Skin epidermis (tissue), 12 donors: Measurements from ENCODE around the gene WWOX.

ENCODE experiments used
- H3K27ac ChIP-seq, 21 experiments: fragments of 200-600 bp; sonication (generic) in 11 of 21; one replicate each; pipeline ENCODE4 v1.5.0; 2020; ENCODE audit warnings: mild to moderate bottlenecking in 3 of 21, inconsistent platforms in 2 of 21, moderate library complexity in 2 of 21
- H3K4me3 ChIP-seq, 7 experiments: fragments of 200-600 bp; sonication (generic) in 2 of 7; one replicate each; pipeline ENCODE4 v1.5.0; 2020; ENCODE audit warnings: inconsistent platforms in 2 of 7, mild to moderate bottlenecking in 2 of 7, moderate library complexity in 1 of 7

WWOX gene

DNA sequence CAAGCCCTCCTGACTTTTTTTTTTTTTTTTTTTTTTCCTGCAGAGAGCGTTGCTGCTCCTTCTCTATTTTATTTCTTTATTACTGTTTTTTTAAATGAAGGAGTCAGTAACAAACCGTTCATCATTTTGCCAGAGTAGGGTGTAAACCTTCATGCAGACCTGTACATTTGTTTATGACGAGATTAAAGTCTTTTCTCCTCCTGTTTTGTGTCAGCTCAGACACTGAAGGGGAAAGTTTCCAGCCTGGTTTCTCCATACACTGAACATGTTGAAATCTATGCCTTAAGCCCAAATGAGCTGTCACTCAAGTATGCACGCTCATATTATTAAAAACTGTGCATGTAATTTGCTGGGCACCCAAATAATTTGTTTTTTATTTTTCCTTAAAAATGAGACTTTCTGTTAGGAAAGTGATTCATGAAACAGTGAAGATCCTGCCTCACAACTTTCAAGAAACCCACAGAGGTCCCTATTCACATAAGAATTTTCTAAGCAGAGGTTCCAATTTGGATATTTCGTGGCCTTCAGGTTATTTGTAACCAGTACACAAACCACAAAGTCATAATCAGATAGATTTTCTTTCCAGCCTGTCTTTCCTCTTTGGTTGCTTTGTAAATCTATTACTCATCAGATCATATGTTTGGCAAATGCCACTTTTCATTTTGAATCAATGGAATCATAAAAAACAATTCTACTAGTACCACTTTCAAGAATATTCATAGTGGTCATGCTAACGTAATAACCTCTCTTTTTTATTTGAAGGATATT, 800.8 kb downstream of the WWOX start:
- Histone ChIP-seq H3K27ac (no peak overlapping the region), H3K4me3 (no peak overlapping the region)

DNA sequence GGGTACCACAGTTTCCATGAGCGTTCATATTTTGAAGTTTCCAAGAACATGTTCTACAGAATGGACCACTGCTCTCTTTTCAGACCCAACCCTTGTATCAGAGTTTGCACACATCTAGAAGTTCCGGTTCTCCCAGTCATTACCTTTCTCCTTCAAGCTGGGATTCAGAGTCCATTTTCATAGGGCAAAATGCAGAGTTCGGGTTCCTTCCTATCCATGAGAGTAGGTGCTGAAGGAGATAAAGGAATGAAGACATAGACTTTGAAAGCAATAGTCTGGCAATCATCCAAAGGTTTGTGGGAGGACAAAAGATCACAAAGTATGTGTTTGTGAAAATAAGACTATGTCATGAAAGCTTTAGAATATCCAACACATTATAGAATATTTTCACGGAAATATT, 801.5 kb downstream of the WWOX start:
- H3K27ac ChIP-seq: no peak overlapping the region
- no peak overlapping the region for H3K4me3 ChIP-seq

DNA sequence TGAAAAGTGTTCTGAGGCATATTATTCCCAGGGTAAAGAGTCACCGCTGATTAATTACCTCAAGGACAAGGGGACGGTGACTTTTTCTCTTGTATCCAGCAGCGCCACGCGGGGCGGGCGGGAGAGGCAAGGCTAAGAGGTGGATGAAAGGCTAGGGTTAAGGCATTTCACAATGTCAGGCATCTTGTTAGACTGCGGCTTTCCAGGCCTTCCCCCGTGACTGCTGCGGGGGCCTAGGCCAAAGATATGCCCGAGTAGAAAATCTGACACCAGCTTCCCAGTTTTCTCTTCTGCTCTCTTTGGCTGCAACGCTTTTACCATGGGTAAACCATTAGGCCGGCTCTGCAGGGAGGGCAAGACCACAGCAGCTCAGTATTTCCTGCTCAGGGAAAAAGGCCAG, 802.9 kb downstream of the WWOX start:
- no peak overlapping the region for H3K27ac ChIP-seq
- no peak overlapping the region for H3K4me3 ChIP-seq

DNA sequence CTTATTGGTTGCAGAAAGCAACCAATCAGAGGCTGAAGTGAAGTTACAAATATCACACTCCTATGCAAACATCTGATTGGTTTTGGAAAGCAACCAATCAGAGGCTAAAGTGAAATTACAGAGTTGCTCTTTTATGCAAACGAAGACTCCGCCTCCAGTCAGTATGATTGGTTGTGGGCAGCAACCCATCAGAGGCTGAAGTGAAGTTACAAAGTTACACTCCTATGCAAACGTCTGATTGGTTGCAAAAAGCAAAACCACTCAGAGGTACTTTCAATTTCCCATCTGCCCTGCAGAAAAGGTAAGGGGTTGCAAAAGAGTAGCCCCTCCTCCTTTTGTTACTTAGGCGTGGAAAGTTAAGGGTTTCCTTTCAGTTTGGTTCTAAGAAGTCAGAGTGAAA, 803.8 kb downstream of the WWOX start:
- Histone ChIP-seq H3K27ac (no peak overlapping the region), H3K4me3 (no peak overlapping the region)

DNA sequence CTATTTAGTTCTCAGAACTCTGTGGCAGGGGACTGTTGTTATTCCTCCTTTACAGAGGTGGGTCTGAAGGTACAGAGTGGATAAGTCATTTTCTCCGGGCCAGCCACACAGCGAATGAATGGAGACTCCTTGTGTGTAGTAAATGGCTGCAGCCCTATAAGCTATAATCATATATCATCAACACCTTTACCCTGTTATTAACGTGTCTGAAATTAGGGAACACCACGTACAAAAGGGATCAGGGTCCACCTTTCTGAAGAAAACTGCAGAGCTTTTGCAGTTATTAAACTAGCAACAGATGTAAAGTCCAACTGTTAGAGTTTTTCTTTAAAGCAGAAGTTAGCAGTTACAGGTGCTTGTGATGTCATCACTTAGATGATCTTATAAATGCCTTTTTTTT, 804.4 kb downstream of the WWOX start:
- Histone ChIP-seq H3K27ac (no peak overlapping the region), H3K4me3 (no peak overlapping the region)

DNA sequence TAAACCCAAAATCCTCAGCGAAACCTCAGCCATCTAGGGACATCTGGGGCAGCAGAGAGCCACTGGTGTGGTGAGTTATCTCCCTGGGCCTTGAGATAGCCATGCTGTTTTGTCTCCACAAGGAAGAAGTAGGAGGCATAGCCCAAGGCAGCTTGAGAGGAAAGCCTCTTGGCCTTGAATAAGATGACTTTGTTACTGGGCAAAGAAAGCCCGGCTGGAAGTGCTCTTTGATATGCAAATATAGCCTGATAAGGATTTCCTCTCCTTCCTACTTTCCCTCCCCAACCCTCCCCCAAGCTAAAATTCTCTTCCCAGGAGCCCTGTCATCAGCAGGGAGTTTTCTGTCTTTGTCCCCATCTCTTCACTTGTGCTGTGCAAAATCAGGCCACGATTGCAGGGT, 806.7 kb downstream of the WWOX start:
- H3K27ac ChIP-seq: no peak overlapping the region
- H3K4me3 ChIP-seq: no peak overlapping the region

DNA sequence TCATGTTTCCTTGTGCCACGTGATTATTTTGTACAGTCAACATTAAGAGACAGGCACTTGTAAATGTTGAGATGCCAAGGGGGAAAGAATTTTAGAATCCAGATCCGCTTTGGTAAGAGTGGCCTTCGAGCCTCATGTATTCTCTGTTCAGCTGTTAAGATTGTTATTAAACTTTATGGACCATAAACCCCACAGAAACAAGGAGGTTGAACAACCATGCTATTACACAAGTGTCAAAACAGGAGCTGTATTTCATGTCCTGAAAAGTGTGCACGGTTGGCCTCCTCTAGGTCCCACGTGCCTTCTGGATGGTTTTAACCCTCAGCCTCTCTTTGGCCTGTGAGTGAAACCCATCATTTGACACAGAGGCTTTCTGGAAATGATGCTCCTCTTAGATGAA, 809.8 kb downstream of the WWOX start:
- Histone ChIP-seq H3K4me3 (no peak overlapping the region), H3K27ac (no peak overlapping the region)

DNA sequence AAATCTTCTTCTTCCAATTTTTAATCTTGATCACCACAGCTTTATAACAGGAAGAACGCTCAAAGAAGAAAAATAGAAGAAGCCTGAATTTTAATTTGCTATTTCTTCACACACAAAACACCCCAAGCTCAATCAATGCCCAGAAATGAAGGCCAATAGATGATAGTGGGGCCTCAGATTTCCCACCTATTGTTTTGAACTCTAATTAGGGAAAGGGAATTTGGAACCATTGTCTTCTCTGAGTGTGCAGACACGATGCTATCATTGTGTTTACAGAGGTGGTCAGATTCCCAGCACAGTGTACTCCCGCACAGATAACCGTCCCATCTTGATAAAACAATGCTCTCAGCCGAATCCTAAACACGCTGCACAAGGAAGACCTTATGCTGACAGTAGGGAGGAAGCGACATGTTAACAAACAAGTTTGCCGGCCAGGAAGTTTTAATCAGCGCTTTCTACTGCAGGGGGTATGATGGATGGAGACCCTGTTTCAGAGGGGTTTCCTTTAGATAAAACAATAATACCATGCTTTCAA, 816.4 kb downstream of the WWOX start:
- H3K27ac ChIP-seq: no peak overlapping the region
- no peak overlapping the region for H3K4me3 ChIP-seq

DNA sequence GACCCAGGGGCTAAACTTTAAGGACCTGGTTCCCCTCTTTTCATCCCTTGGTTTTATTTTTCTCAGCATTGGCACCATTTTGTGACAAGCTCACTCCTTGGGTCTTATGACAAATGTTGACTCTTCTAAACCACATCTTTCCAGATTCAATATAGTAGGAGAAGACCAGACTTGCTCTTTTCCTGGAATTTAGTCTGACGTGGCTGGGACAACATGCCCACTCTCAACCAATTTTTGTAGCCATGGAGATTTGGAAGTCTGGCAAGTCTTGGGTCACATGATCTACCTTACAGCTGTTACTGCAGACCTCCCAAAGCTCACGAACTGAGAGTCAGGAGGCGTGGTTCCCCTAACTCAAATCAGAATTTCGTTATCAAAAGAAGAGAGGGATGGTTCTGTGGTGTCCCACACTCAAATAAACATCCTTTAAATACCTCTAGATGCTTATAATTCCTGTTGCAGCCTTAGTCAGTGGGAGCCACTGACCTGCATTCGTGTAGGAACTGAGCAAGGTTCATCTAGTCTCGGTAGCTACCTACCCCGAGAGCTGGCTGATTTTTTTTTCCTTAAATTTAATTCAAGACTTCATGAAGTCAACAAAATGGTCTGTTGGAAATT, 817.6 kb downstream of the WWOX start:
- H3K27ac ChIP-seq: no peak overlapping the region
- H3K4me3 ChIP-seq: no peak overlapping the region

DNA sequence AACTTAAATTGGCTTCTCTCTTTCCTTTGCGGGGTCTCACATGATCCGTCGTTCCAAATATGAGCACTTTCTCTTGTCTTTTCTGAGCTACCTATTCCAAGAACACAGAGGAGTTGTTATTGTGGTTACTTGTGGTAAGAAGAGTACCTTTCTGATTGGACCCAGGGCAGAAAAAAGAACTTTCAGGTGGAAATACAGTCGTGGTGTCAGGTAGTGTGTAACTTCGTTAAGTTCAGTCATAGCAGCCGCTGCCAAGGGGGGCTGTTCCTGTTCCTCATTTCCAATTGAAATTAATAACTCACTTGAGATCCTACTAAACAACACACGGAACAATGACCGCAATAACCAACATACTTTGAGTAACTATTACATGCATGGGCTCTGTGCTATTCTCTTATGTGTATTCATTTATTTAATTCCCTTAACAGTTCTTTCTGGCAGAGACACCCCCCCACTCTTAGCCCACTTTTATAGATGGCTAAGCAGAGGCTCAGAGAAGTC, 819.4 kb downstream of the WWOX start:
- no peak overlapping the region for H3K27ac ChIP-seq
- H3K4me3 ChIP-seq: no peak overlapping the region

DNA sequence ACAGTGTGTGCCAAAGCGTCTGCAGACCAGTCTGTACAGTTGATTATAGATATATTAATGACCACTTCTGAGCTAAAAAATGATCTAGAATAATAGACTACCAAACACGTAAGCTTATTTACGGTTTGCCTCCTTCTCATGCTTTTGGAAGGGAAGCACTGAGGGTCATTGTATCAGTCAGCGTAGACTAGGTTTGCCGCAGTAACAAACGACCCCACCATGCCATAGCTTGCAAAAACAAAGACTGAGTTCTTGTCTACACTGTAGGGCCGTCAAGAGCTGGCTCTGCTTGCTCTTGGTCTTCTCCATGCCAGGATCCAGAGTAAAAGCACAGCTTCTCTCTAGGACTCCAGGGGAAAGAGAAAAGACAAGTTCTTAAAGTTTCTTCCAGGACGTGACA, 820.4 kb downstream of the WWOX start:
- Histone ChIP-seq H3K4me3 (no peak overlapping the region), H3K27ac (no peak overlapping the region)

DNA sequence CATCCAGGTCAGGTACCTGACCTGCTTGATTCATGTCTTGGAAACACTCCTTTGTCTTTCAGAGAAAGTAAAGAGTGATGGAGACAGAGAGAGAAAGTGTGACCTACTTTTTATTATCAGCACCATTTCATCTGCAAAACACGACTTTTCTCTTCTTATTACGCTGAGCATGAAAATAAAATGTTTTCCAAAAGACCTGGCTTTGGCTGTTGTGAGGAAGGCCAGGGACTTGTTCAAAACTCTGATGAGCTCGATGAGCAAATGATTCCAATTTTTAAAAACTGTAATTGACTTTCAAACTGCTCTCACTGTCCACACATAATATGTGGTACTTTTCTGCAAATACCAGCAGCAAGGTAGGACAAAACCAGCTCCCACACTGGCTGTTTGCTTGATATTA, 821.2 kb downstream of the WWOX start:
- H3K27ac ChIP-seq: no peak overlapping the region
- no peak overlapping the region for H3K4me3 ChIP-seq

DNA sequence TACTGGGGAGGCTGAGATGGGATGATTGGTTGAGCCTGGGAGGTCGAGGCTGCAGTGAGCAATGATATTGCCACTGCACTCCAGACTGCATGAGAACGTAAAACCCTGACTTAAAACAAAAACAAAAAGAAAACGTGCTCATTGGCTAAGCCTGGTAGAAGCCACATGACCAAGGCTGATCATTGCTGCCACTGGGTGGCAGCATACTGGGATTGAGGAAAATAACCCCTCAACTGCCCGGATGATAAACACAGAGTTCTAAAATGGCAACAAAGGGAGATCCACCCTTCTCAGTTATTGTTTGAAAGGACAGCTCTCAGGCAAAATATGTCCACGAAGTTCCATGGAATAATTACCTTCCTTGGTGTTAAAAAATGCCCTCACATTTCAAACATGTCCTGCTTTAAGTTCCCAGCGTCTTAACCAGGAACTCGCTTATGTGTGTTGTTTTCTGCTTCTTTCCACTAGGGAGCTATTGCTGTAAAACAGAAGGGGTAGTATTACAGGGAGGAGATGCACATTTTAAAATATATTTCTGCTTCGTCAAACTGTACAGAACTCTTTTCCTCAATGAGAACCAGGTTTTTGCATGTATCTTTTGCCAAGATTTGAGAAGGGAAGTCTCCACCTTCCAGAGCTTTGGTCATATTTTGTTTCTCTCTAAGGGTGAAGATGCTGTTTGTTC, 825.8 kb downstream of the WWOX start:
- Histone ChIP-seq H3K27ac (no peak overlapping the region), H3K4me3 (no peak overlapping the region)

DNA sequence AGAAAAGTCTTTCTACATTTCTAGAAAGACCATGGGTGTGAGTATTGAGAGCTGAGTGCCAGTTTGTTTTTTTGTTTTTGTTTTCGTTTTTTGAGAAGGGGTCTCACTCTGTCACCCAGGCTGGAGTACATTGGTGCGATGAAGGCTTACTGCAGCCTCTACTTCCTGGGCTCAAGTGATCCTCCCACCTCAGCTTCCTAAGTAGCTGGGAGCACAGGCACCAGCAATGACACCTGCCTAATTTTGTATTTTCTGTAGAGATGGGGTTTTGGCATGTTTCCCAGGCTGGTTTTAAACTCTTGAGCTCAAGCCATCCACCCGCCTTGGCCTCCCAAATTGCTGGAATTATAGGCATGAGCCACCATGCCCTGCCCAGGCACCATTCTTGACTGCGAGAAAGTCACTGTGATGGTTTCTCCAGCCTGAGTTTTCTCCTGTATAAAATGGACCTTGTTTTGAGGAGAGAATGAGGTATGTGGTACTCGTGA, 827.3 kb downstream of the WWOX start:
- H3K4me3 ChIP-seq: no peak overlapping the region
- H3K27ac ChIP-seq: no peak overlapping the region

DNA sequence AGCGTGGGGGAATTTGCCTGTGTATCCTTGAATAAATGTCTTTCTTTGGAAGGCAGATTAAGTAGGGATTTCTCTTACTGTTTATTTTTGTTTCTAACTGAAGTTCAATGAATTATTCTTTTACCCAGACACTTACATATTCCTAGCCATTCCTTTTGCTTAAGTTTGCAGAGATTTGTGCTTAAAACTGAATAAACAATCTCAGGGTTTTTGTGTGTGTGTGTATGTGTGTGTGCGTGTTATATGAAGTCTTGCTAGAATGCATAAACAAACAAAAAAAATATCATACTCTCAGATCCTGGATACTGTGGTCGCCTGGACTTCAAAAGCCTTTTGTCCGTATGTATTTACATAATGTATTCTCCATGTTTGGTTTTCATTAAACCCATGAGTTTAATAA, 828.3 kb downstream of the WWOX start:
- no peak overlapping the region for H3K4me3 ChIP-seq

DNA sequence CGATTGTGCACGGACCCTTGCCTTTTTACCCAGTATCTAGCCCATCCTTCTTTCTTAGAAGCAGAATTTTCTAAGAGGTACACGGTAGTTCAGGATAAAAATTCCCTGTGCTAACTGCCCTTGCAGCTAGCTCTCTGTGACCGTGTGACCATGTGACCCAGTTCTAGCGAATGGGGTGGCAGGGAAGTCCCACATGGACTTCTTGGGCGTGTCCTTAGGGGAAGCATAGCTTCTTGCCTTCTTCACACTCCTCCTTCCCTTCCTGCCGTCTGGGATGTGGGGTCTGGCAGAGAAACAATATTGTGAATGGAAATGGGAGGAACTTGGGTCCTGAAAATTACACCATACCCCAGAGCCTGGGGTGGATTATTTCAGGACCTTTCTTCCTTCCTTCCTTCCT, 830.4 kb downstream of the WWOX start:
- H3K4me3 ChIP-seq: no peak overlapping the region
- no peak overlapping the region for H3K27ac ChIP-seq

More for the DNA sequence above, 828.3 kb downstream of the WWOX start:
- no peak overlapping the region for H3K27ac ChIP-seq

DNA sequence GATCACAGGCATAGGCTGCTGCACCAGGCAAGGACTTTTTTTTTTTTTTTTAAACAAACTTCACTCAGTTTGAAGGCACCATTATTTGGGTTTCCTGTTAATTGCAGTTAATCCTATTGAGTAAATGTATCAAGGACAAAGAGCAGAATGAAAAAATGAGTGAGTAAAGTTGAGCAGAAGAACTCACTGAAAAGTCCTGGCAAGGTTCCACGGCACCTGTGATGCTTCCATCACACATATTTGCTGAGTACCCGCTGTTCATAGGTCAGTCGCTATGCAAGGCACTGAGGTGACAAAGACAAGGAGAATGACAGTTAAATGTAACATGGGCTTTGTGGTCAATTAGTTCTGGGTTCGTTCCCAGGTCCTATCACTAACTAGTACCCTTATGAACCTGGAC, 831.1 kb downstream of the WWOX start:
- Histone ChIP-seq H3K27ac (no peak overlapping the region), H3K4me3 (no peak overlapping the region)

DNA sequence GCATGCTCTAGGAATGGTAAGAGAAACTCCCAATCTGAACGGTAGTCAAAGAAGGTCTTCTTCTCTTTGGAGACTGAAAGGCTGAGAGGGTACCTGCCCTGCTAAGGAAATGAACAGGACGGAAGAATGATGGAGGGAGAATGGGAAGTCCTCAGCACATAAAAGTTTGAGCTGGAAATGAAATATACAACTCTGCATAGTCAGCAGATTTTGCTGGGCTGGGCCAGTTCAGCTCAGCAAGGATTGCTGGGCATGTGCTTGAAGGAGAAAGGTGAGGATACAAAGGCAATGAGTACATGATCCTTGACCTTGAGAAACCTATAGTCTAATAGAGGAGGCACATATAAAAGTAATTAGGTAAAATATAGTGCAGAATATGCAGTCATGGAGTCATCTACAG, 831.8 kb downstream of the WWOX start:
- Histone ChIP-seq H3K4me3 (no peak overlapping the region), H3K27ac (no peak overlapping the region)

DNA sequence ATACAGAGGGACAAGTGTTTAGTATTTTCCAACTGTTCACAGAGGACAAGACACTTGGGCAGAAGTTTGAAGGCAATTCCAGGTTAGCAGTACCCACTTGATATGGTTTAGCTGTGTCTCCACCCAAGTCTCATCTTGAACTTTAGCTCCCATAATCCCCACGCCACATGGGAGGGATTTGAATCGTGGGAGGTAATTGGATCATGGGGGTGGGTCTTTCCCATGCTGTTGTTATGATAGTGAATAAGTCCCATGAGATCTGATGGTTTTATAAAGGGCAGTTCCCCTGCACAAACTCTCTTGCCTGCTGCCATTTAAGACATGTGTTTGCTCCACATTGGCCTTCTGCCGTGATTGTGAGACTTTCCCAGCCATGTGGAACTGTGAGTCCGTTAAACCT, 832.2 kb downstream of the WWOX start:
- Histone ChIP-seq H3K4me3 (no peak overlapping the region), H3K27ac (no peak overlapping the region)

DNA sequence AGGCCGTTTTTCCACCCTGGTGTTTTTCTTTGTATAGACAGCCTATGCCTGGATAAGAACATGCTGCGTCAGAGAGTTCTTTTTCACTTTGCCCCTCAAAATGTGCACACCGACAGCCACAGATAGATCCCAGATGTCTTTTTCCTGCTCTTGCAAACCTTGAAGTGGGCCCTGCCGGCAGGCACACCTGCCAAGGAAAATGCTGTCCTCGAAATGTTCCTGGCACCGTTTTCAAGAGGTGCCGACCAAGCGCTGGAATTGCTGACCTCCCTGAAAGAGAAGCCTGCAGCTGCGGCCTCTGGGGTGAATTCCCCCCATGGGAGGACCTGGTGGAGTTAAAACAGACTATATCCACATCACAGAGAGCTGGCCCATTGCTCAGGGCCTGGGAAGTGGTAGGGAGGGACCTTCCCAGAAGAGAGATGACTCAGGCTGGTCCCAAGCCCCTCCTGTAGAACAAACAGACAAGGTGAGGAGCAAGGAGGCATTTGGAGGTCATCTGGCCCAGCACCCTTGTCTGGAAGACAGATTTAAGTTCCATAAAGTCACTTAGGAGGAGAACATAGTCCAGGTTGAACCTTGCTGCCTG, 833.0 kb downstream of the WWOX start:
- Histone ChIP-seq H3K4me3 (no peak overlapping the region), H3K27ac (no peak overlapping the region)
